Measurements from ENCODE around the gene CD55.

DNA sequence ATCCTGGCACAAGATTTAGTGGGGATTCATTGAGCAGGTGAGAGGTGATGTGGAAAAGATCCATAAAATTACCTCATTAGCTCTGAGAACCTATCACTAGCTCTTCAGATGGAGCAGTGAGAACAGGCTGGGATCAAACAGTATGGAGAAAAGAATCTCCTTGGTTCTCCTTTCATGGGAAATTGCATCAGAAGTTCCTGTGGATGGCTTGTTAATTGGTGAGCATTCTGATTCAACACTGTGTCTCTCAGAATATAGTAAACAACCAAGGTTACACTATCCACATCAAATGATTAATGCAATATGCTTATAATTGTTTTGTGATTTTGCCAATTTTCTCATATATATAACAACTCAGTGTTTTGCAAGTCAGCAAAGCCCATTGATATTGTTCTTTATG lies 8.3 kb upstream of the CD55 start:
- TF ChIP-seq RAD21 (CRISPR knock-in tag; IDR thresholded peaks at IDR 0.05), result no peak
- TF ChIP-seq STAT5B (CRISPR knock-in tag; IDR thresholded peaks at IDR 0.05), result no peak
- TF ChIP-seq NFE2L1 (CRISPR knock-in tag; IDR thresholded peaks at IDR 0.05; ENCODE audit: borderline replicate concordance), result no peak
- TF ChIP-seq ZNF768 (CRISPR knock-in tag; IDR thresholded peaks at IDR 0.05), result no peak
- TF ChIP-seq, protein P1, sequence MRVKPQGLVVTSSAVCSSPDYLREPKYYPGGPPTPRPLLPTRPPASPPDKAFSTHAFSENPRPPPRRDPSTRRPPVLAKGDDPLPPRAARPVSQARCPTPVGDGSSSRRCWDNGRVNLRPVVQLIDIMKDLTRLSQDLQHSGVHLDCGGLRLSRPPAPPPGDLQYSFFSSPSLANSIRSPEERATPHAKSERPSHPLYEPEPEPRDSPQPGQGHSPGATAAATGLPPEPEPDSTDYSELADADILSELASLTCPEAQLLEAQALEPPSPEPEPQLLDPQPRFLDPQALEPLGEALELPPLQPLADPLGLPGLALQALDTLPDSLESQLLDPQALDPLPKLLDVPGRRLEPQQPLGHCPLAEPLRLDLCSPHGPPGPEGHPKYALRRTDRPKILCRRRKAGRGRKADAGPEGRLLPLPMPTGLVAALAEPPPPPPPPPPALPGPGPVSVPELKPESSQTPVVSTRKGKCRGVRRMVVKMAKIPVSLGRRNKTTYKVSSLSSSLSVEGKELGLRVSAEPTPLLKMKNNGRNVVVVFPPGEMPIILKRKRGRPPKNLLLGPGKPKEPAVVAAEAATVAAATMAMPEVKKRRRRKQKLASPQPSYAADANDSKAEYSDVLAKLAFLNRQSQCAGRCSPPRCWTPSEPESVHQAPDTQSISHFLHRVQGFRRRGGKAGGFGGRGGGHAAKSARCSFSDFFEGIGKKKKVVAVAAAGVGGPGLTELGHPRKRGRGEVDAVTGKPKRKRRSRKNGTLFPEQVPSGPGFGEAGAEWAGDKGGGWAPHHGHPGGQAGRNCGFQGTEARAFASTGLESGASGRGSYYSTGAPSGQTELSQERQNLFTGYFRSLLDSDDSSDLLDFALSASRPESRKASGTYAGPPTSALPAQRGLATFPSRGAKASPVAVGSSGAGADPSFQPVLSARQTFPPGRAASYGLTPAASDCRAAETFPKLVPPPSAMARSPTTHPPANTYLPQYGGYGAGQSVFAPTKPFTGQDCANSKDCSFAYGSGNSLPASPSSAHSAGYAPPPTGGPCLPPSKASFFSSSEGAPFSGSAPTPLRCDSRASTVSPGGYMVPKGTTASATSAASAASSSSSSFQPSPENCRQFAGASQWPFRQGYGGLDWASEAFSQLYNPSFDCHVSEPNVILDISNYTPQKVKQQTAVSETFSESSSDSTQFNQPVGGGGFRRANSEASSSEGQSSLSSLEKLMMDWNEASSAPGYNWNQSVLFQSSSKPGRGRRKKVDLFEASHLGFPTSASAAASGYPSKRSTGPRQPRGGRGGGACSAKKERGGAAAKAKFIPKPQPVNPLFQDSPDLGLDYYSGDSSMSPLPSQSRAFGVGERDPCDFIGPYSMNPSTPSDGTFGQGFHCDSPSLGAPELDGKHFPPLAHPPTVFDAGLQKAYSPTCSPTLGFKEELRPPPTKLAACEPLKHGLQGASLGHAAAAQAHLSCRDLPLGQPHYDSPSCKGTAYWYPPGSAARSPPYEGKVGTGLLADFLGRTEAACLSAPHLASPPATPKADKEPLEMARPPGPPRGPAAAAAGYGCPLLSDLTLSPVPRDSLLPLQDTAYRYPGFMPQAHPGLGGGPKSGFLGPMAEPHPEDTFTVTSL (CRISPR knock-in tag; IDR thresholded peaks at IDR 0.05; ENCODE audit: borderline replicate concordance), result no peak
- TF ChIP-seq CBX1 (IDR thresholded peaks at IDR 0.05; ENCODE audit: low read depth), result no peak
- no peak for TF ChIP-seq TCF12 (IDR thresholded peaks at IDR 0.05)
- TF ChIP-seq TCF12 (CRISPR knock-in tag; IDR thresholded peaks at IDR 0.05), result no peak
- no peak for TF ChIP-seq ARID3A (IDR thresholded peaks at IDR 0.05; ENCODE audit: low read depth, low read length)
- TF ChIP-seq, protein P2, sequence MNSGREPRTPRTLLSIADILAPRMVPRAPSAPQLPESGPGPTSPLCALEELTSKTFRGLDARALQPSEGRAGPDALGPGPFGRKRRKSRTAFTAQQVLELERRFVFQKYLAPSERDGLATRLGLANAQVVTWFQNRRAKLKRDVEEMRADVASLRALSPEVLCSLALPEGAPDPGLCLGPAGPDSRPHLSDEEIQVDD (CRISPR knock-in tag; IDR thresholded peaks at IDR 0.05; ENCODE audit: borderline replicate concordance), result no peak
- TF ChIP-seq USF2 (IDR thresholded peaks at IDR 0.05; ENCODE audit: low read depth, low read length), result no peak
- no peak for TF ChIP-seq USF2 (CRISPR knock-in tag; IDR thresholded peaks at IDR 0.05; ENCODE audit: borderline replicate concordance)
